Gastroesophageal sphincter (tissue), 4 donors: ENCODE results near the gene ARHGEF16. TPM values are rescaled to one million over a fixed set of nuclear protein-coding genes. Genes with fewer than 3 reads are reported as not detected.

Source experiments
- ATAC-seq: fragments of 150-250 bp; one replicate; pipeline ENCODE4 v1.9.1; 2016; ENCODE audit warnings: mild to moderate bottlenecking, moderate library complexity
- H3K27ac ChIP-seq, 4 donors: fragments of 200-600 bp; sonication (generic) in 3 of 4; 1 replicate in 3 of 4; 2 replicates in 1 of 4; pipeline ENCODE4 v1.5.1; 2016 to 2019
- H3K27me3 ChIP-seq: fragments of 200-600 bp; sonication (generic); one replicate; pipeline ENCODE4 v1.5.1; 2019
- H3K36me3 ChIP-seq, 2 donors: fragments of 200-600 bp; sonication (generic); one replicate each; pipeline ENCODE4 v1.5.1; 2019; ENCODE audit warnings: control low read depth in 1 of 2
- H3K4me1 ChIP-seq, 3 donors: fragments of 200-600 bp; sonication (generic); 1 replicate in 2 of 3; 2 replicates in 1 of 3; pipeline ENCODE4 v1.5.1; 2016 to 2019; ENCODE audit warnings: control low read depth in 2 of 3
- H3K4me3 ChIP-seq, 2 donors: fragments of 200-600 bp; sonication (generic); one replicate each; pipeline ENCODE4 v1.5.1; 2019; ENCODE audit warnings: mild to moderate bottlenecking in 1 of 2, moderate library complexity in 1 of 2
- H3K9me3 ChIP-seq, 3 donors: fragments of 200-600 bp; sonication (generic); one replicate each; pipeline ENCODE4 v1.5.1; 2017 to 2019; ENCODE audit warnings: control low read depth in 2 of 3
- CTCF ChIP-seq, 4 experiments: fragments of 200-600 bp in 2 of 4; fragments of 450-650 bp in 2 of 4; sonication (generic) in 1 of 4; IDR thresholded peaks; one replicate each; pipeline ENCODE4 v1.5.1; 2017 to 2019; ENCODE audit warnings: antibody characterized with exemption in 4 of 4, mild to moderate bottlenecking in 2 of 4, moderate library complexity in 2 of 4
- EP300 ChIP-seq: sonication (generic); formaldehyde crosslinking; IDR thresholded peaks from one replicate; pipeline ENCODE4 v1.6.1; 2017; ENCODE audit warnings: antibody characterized with exemption, mild to moderate bottlenecking
- POLR2A ChIP-seq, 2 donors: fragments of 450-650 bp; IDR thresholded peaks; one replicate each; pipeline ENCODE4 v1.6.1; 2017; ENCODE audit warnings: antibody characterized with exemption in 2 of 2, mild to moderate bottlenecking in 2 of 2, moderate library complexity in 1 of 2
- POLR2AphosphoS5 ChIP-seq: sonication (generic); formaldehyde crosslinking; IDR thresholded peaks from one replicate; pipeline ENCODE4 v1.6.1; 2017; ENCODE audit warnings: antibody characterized with exemption
- WGBS, 2 donors: methylation state at CpG; one replicate each; pipeline ENCODE4 v1.1.5; 2018; ENCODE audit warnings: low coverage in 1 of 2; 5-methylcytosine and 5-hydroxymethylcytosine counted together
- total RNA-seq, 4 donors: library from RNA; depleted of rRNA; stranded (reverse); fragments of >200 nt; gene quantifications; one replicate each; pipeline ENCODE4 v1.1.0, GENCODE V29; 2016

Gene ARHGEF16
- total RNA-seq, 4 donors from 2014 or later: 0.54 to 2.3 (median 0.87) TPM

GRCh38 chr1:3433076-3433475, 21.4 kb upstream of the ARHGEF16 start:
- no peaks in the 10 kb centered on the region for H3K4me1 ChIP-seq
- no peak for ATAC-seq
- no peak overlapping the region for H3K27ac ChIP-seq
- peaks cover 0 to 8% (median 0%) of the 10 kb centered on the region in 3 donors for H3K9me3 ChIP-seq
- TF ChIP-seq POLR2AphosphoS5 (no peak), CTCF (IDR thresholded peaks at IDR 0.05) (no peak), EP300 (no peak), POLR2A (IDR thresholded peaks at IDR 0.05) (no peak)
- H3K27me3 ChIP-seq: peaks cover 42% of the 10 kb centered on the region
- no peaks in the 10 kb centered on the region for H3K36me3 ChIP-seq
- no peak overlapping the region for H3K4me3 ChIP-seq
- 92 to 95% methylated on average over 4 to 11 of the region's 14 CpGs for WGBS, 2 donors

GRCh38 chr1:3433596-3434320, 20.7 kb upstream of the ARHGEF16 start:
- peaks cover 47% of the 10 kb centered on the region for H3K27me3 ChIP-seq

GRCh38 chr1:3434406-3435110, 19.9 kb upstream of the ARHGEF16 start:
- peaks cover 55% of the 10 kb centered on the region for H3K27me3 ChIP-seq
- H3K4me1 ChIP-seq: no peaks in the 10 kb centered on the region
- 81 to 87% methylated on average over 8 to 11 of the region's 40 CpGs for WGBS, 2 donors
- H3K27ac ChIP-seq: no peak overlapping the region
- no peaks in the 10 kb centered on the region for H3K36me3 ChIP-seq
- H3K4me3 ChIP-seq: no peak overlapping the region
- peaks cover 0 to 8% (median 0%) of the 10 kb centered on the region in 3 donors for H3K9me3 ChIP-seq
- no peak for ATAC-seq
- TF ChIP-seq EP300 (no peak), CTCF (IDR thresholded peaks at IDR 0.05) (no peak), POLR2AphosphoS5 (no peak), POLR2A (IDR thresholded peaks at IDR 0.05) (no peak)

More at GRCh38 chr1:3433596-3434320, 20.7 kb upstream of the ARHGEF16 start:
- Histone ChIP-seq H3K36me3 (no peaks in the 10 kb centered on the region), H3K9me3 (peaks cover 0 to 8% (median 0%) of the 10 kb centered on the region in 3 donors), H3K4me1 (no peaks in the 10 kb centered on the region), H3K4me3 (no peak overlapping the region), H3K27ac (no peak overlapping the region)
- 92 to 93% methylated on average over 5 to 10 of the region's 31 CpGs for WGBS, 2 donors
- TF ChIP-seq EP300 (no peak), CTCF (IDR thresholded peaks at IDR 0.05) (no peak), POLR2AphosphoS5 (no peak), POLR2A (IDR thresholded peaks at IDR 0.05) (no peak)
- no peak for ATAC-seq

GRCh38 chr1:3435666-3436065, 18.8 kb upstream of the ARHGEF16 start:
- 76 to 95% methylated on average over 3 to 4 of the region's 21 CpGs for WGBS, 2 donors
- Histone ChIP-seq H3K9me3 (peaks cover 0 to 8% (median 0%) of the 10 kb centered on the region in 3 donors), H3K4me1 (no peaks in the 10 kb centered on the region), H3K27ac (no peak overlapping the region), H3K4me3 (no peak overlapping the region), H3K36me3 (no peaks in the 10 kb centered on the region), H3K27me3 (peaks cover 66% of the 10 kb centered on the region)
- ATAC-seq: no peak
- TF ChIP-seq CTCF (IDR thresholded peaks at IDR 0.05): no peak
- no peak for TF ChIP-seq POLR2AphosphoS5
- no peak for TF ChIP-seq POLR2A (IDR thresholded peaks at IDR 0.05)
- TF ChIP-seq EP300: no peak
